Measurements from ENCODE around the gene NADK. TPM values are rescaled to one million over a fixed set of nuclear protein-coding genes. Genes with fewer than 3 reads are reported as not detected.
A peak's percentile ranks its signal among the peaks of the same experiment; 100 is the strongest.

The NADK gene
- total and polyA plus RNA-seq, 2 of the 13 experiments (the other 11 are each of a cell fraction or from before 2014, with no cell fraction given) = 56.6 to 60.1 TPM

- peak; percentile 58; the same call in 1 of the 2 replicates for TF ChIP-seq ZBTB33 (CRISPR knock-in tag; IDR thresholded peaks at IDR 0.05)
- peak; percentile 95; the same call in 1 of the 2 replicates for TF ChIP-seq NONO (IDR thresholded peaks at IDR 0.05)
- TF ChIP-seq NONO (CRISPR knock-in tag; conservative IDR thresholded peaks at IDR 0.05) = peak; percentile 38; the same call in 1 of the 2 replicates
- 0 out of 2 replicates have a peak, but pooled peaks have one; percentile 3 for TF ChIP-seq HOXA5 (CRISPR knock-in tag; IDR thresholded peaks at IDR 0.05)
- peak; percentile 82 for TF ChIP-seq HNRNPLL (IDR thresholded peaks at IDR 0.05; ENCODE audit: low read depth, low read length, poor library complexity, severe bottlenecking)
- TF ChIP-seq RBFOX2 (IDR thresholded peaks at IDR 0.05; ENCODE audit: low read depth, low read length) = peak; percentile 61; the same call in 1 of the 2 replicates
- 0 out of 2 replicates have a peak, but pooled peaks have one; percentile 43 for TF ChIP-seq PCBP1 (IDR thresholded peaks at IDR 0.05; ENCODE audit: borderline replicate concordance, low read depth, low read length)
- peak; percentile 37; the same call in 1 of the 2 replicates for TF ChIP-seq SP1 (IDR thresholded peaks at IDR 0.05)
- TF ChIP-seq SP1 (CRISPR knock-in tag; IDR thresholded peaks at IDR 0.05) = peak; percentile 65; the same call in 1 of the 2 replicates
- peak; percentile 80 for TF ChIP-seq GABPB1 (CRISPR knock-in tag; IDR thresholded peaks at IDR 0.05)
- peak; percentile 56; the same call in 1 of the 2 replicates for TF ChIP-seq IKZF5 (CRISPR knock-in tag; IDR thresholded peaks at IDR 0.05)
- TF ChIP-seq ZNF687 (CRISPR knock-in tag; IDR thresholded peaks at IDR 0.05) = peak; percentile 48; the same call in 1 of the 2 replicates
- TF ChIP-seq MED1 (CRISPR knock-in tag; IDR thresholded peaks at IDR 0.05) = peak; percentile 22; the same call in 1 of the 2 replicates
- TF ChIP-seq CBFB (CRISPR knock-in tag; IDR thresholded peaks at IDR 0.05) = 0 out of 2 replicates have a peak, but pooled peaks have one; percentile 20
- TF ChIP-seq SALL1 (CRISPR knock-in tag; IDR thresholded peaks at IDR 0.05) = 0 out of 2 replicates have a peak, but pooled peaks have one; percentile 35
- 0 out of 2 replicates have a peak, but pooled peaks have one; percentile 21 for TF ChIP-seq ELF1 (CRISPR knock-in tag; IDR thresholded peaks at IDR 0.05)
- TF ChIP-seq ZGPAT (CRISPR knock-in tag; IDR thresholded peaks at IDR 0.05) = peak; percentile 28; the same call in 1 of the 2 replicates
These were observed 32.4 kb downstream of the NADK start (continued) for GRCh38 chr1:1745651-1746565.

Measured in HepG2 (cell line).